Tibial nerve (tissue), 4 donors: Measurements from ENCODE around the gene CRYGB. TPM values are rescaled to one million over a fixed set of nuclear protein-coding genes. Genes with fewer than 3 reads are reported as not detected.

ENCODE experiments used
- DNase-seq, 2 donors: peaks; one replicate each; pipeline ENCODE4 v3.0.0-alpha.2; 2019; ENCODE audit warnings: low spot score in 2 of 2
- H3K27ac ChIP-seq, 4 donors: fragments of 200-600 bp; sonication (generic) in 3 of 4; one replicate each; pipeline ENCODE4 v1.5.1; 2017 to 2019; ENCODE audit warnings: mild to moderate bottlenecking in 1 of 4
- H3K27me3 ChIP-seq, 2 donors: fragments of 200-600 bp; sonication (generic) in 1 of 2; one replicate each; pipeline versions ENCODE4 v1.5.1 to v1.6.0; 2017 to 2019
- H3K36me3 ChIP-seq, 3 donors: fragments of 200-600 bp; sonication (generic); one replicate each; pipeline ENCODE4 v1.5.1; 2018 to 2019
- H3K4me1 ChIP-seq, 4 donors: fragments of 200-600 bp; sonication (generic) in 3 of 4; one replicate each; pipeline ENCODE4 v1.5.1; 2017 to 2019
- H3K4me3 ChIP-seq, 4 donors: fragments of 200-600 bp; sonication (generic) in 3 of 4; one replicate each; pipeline ENCODE4 v1.5.1; 2017 to 2019; ENCODE audit warnings: mild to moderate bottlenecking in 1 of 4, moderate library complexity in 1 of 4
- H3K9me3 ChIP-seq, 4 donors: fragments of 200-600 bp; sonication (generic) in 3 of 4; one replicate each; pipeline ENCODE4 v1.5.1; 2017 to 2019
- EP300 ChIP-seq, 2 donors: sonication (generic); formaldehyde crosslinking; IDR thresholded peaks; one replicate each; pipeline ENCODE4 v1.6.1; 2017; ENCODE audit warnings: antibody characterized with exemption in 2 of 2, mild to moderate bottlenecking in 1 of 2
- POLR2A ChIP-seq, 2 donors: fragments of 450-650 bp; IDR thresholded peaks; one replicate each; pipeline ENCODE4 v1.6.1; 2017; ENCODE audit warnings: antibody characterized with exemption in 2 of 2, mild to moderate bottlenecking in 2 of 2, moderate library complexity in 2 of 2
- WGBS, 2 donors: methylation state at CpG; one replicate each; pipeline ENCODE4 v1.1.5; 2018; 5-methylcytosine and 5-hydroxymethylcytosine counted together
- total RNA-seq, 4 donors: library from RNA; depleted of rRNA; stranded (reverse); fragments of >200 nt; gene quantifications; one replicate each; pipeline ENCODE4 v1.1.0, GENCODE V29; 2016
- TF ChIP-seq, protein P1 (sequence below), 5 experiments: fragments of 200-600 bp in 3 of 5; fragments of 450-650 bp in 2 of 5; sonication (generic) in 3 of 5; IDR thresholded peaks; one replicate each; pipeline ENCODE4 v1.5.1; 2016 to 2019; ENCODE audit warnings: antibody characterized with exemption in 5 of 5, mild to moderate bottlenecking in 3 of 5, moderate library complexity in 2 of 5

The CRYGB gene, protein sequence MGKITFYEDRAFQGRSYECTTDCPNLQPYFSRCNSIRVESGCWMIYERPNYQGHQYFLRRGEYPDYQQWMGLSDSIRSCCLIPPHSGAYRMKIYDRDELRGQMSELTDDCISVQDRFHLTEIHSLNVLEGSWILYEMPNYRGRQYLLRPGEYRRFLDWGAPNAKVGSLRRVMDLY
- not detected for total RNA-seq

DNA sequence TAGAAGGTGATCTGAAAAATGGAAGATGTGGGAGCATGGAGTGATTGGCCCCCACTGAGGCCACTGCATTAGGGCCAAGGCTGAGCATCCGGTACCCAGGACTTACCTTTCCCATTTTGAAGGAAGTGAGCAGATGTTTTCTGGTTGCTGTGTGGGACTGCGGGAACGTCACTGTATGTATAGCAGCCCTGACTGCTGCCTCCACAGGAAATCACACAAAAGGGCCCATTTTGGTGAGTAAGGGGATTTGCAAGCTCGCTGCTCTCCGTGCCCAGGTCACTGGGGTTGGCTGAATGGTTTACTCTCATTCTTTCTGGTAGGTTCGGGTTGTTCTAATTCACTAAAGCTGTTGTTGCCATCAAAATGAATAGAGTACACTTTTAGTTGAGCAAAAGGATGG, at the start of gene CRYGB:
TSS of gene CRYGB (minus strand) at position 153 of the 400 bp plus-strand sequence. CDS start at position 115, 38 bp downstream.
- Histone ChIP-seq H3K4me3 (no peak within 1 kb of the TSS), H3K4me1 (no peaks in the 10 kb centered on the region), H3K9me3 (peaks cover 0 to 2% (median 0%) of the 10 kb centered on the region in 4 donors), H3K27me3 (no peaks in the 10 kb centered on the region), H3K27ac (no peak within 1 kb of the TSS), H3K36me3 (no peaks in the 10 kb centered on the region)
- WGBS, 2 donors, result 52 to 54% methylated on average over 6 of the region's 6 CpGs
- no peak for DNase-seq
- TF ChIP-seq, protein P1, sequence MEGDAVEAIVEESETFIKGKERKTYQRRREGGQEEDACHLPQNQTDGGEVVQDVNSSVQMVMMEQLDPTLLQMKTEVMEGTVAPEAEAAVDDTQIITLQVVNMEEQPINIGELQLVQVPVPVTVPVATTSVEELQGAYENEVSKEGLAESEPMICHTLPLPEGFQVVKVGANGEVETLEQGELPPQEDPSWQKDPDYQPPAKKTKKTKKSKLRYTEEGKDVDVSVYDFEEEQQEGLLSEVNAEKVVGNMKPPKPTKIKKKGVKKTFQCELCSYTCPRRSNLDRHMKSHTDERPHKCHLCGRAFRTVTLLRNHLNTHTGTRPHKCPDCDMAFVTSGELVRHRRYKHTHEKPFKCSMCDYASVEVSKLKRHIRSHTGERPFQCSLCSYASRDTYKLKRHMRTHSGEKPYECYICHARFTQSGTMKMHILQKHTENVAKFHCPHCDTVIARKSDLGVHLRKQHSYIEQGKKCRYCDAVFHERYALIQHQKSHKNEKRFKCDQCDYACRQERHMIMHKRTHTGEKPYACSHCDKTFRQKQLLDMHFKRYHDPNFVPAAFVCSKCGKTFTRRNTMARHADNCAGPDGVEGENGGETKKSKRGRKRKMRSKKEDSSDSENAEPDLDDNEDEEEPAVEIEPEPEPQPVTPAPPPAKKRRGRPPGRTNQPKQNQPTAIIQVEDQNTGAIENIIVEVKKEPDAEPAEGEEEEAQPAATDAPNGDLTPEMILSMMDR (IDR thresholded peaks at IDR 0.05), result no peak
- no peak for TF ChIP-seq EP300 (IDR thresholded peaks at IDR 0.05)
- no peak for TF ChIP-seq POLR2A (IDR thresholded peaks at IDR 0.05)

DNA sequence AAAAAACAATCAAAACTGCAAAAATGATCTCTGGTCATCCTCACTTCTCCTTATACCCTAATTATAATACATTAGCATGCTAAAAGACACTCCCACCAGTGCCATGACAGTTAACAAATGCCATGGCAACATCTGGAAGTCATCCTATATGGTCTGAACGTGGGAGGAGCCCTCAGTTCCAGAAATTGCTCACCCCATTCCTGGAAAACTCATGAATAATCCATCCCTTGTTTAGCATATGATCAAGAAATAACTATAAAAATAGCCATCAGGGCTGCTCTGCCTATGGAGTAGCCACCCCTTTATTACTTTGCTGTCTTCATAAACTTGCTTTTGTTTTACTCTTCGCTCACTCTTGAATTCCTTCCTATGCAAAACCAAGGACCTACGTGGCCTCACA, 49.6 kb upstream of the CRYGB start:
- no peak overlapping the region for H3K4me3 ChIP-seq
- TF ChIP-seq POLR2A (IDR thresholded peaks at IDR 0.05) (no peak), EP300 (IDR thresholded peaks at IDR 0.05) (no peak)
- DNase-seq, result no peak
- no peaks in the 10 kb centered on the region for H3K4me1 ChIP-seq
- no peaks in the 10 kb centered on the region for H3K9me3 ChIP-seq
- WGBS, 2 donors, result 67 to 73% methylated on average over 3 of the region's 3 CpGs
- H3K27ac ChIP-seq, result no peak overlapping the region
- H3K27me3 ChIP-seq, result no peaks in the 10 kb centered on the region
- no peaks in the 10 kb centered on the region for H3K36me3 ChIP-seq

DNA sequence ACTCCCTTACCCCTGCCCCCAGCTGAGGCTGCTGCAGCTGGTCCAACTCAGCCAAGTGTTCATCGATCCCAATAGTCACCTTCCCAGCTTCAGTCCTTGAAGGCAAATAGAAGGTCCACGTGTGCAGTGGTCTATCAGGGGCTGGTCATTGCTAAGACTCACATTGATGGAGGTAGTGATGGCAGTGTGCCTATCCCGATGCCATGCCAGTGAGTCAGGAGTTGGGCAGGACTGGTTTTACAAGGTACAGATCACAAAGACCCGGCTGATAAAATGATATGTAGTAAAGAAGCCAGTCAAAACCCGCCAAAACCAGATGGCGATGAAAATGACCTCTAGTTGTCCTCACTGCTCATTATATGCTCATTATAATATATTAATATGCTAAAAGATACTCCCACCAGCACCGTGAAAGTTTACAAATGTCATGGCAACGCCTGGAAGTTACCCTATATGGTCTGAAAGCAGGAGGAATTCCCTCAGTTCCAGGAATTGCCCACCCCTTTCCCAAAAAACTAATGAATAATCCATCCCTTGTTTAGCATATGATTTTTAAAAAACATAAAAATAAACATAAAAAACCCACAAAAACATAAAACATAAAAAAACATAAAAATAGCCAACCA, 46.8 kb upstream of the CRYGB start:
- no peak overlapping the region for H3K27ac ChIP-seq
- no peaks in the 10 kb centered on the region for H3K27me3 ChIP-seq
- H3K4me3 ChIP-seq, result no peak overlapping the region
- DNase-seq, result no peak
- TF ChIP-seq EP300 (IDR thresholded peaks at IDR 0.05) (no peak), POLR2A (IDR thresholded peaks at IDR 0.05) (no peak)
- TF ChIP-seq, protein P1 (IDR thresholded peaks at IDR 0.05), result no peak
- no peaks in the 10 kb centered on the region for H3K36me3 ChIP-seq
- no peaks in the 10 kb centered on the region for H3K4me1 ChIP-seq
- WGBS, 2 donors, result 89 to 90% methylated on average over 8 of the region's 8 CpGs
- H3K9me3 ChIP-seq, result no peaks in the 10 kb centered on the region

DNA sequence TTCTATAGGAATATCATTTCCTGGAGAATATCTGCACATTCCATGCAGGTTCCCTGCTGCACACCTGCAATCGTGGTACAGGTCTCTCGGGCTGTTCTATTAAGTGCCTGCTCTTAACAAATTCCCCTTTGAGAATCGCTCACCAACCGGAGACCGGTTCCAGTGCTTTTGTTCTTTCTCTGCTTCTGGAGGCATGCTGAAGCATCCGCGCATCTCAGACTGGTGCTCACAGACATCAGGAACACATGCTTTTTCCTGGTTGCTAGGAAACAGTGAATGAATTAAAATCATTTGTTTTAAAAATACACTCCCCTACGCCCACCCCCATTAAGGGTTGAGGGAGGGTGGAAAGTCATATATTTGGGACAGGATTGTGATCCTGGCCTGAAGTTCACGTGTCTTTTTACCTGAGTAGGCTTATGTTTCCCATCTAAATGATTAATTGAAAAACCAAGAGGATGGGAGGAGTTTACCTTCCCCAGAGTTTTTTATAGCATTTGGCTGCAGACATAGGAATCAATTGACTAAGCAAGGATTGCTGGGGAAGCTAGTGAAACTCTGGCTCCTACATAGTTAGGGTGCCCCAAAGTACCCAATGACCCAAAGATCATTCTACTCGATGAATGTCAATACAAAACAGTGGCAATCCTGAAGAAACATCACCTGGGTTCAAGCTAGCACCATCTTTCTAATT, 44.0 kb upstream of the CRYGB start, which contains the start of gene C2orf80:
TSS of gene C2orf80 (minus strand) at position 221 of the 694 bp plus-strand sequence. CDS start 3,044 bp downstream, outside the sequence.
- Histone ChIP-seq H3K9me3 (no peaks in the 10 kb centered on the region), H3K27ac (no peak within 1 kb of the TSS), H3K4me3 (no peak within 1 kb of the TSS), H3K27me3 (no peaks in the 10 kb centered on the region), H3K36me3 (no peaks in the 10 kb centered on the region), H3K4me1 (no peaks in the 10 kb centered on the region)
- 57 to 64% methylated on average over 10 of the region's 10 CpGs for WGBS, 2 donors
- DNase-seq, result no peak
- no peak for TF ChIP-seq POLR2A (IDR thresholded peaks at IDR 0.05)
- TF ChIP-seq, protein P1 (IDR thresholded peaks at IDR 0.05), result no peak
- no peak for TF ChIP-seq EP300 (IDR thresholded peaks at IDR 0.05)

DNA sequence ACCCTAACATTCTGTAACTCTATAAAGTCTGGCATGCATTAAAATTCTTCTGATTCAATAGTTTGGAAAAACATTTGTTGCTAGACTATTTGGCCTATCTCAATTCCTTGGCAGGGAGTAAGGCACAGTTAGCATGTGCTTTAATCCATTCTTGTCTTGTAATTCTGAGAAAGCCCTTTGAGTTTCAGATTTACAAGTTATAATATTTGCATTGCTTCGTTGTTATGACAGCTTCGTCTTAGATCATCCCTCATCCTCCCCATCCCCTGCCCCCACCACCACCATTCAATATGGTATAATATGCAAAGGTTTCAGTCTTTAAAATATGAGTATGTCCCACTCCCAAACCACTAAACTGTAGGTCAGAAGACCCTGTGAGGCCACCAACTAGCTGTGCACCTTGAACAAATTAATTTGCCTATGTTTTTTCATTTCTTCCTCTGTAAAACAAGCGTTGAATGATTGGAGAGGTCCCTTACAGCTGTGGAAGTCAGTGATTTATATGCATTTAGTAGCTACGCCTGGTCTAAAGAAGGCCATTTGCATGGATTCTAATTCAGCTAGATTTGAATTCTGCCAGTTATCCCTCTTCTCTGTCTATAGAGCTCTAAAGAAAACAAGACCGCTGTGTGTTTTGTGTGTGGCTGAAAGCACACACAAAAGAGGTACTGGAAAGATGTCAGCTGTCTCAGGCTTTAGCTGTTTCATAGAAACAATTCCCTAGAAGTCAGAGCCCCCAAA, 43.3 kb upstream of the CRYGB start:
- Histone ChIP-seq H3K27me3 (no peaks in the 10 kb centered on the region), H3K27ac (no peak overlapping the region), H3K4me3 (no peak overlapping the region), H3K9me3 (no peaks in the 10 kb centered on the region), H3K36me3 (no peaks in the 10 kb centered on the region), H3K4me1 (peaks cover 0 to 2% (median 0%) of the 10 kb centered on the region in 4 donors)
- no peak for TF ChIP-seq POLR2A (IDR thresholded peaks at IDR 0.05)
- no peak for TF ChIP-seq EP300 (IDR thresholded peaks at IDR 0.05)
- TF ChIP-seq, protein P1 (IDR thresholded peaks at IDR 0.05), result no peak
- WGBS, 2 donors, result 66 to 71% methylated on average over 5 of the region's 5 CpGs
- DNase-seq, result no peak
